ENCODE measurements around the gene PDIA3. TPM values are rescaled to one million over a fixed set of nuclear protein-coding genes. Genes with fewer than 3 reads are reported as not detected.
"Not testable (repeated sequence)": the region's sequence is repeated elsewhere in the genome, so short reads cannot be mapped to it uniquely, and the experiment has no call there.

The PDIA3 gene
- total RNA-seq, 2 donors from 2014 or later, result 578 to 589 TPM

DNA sequence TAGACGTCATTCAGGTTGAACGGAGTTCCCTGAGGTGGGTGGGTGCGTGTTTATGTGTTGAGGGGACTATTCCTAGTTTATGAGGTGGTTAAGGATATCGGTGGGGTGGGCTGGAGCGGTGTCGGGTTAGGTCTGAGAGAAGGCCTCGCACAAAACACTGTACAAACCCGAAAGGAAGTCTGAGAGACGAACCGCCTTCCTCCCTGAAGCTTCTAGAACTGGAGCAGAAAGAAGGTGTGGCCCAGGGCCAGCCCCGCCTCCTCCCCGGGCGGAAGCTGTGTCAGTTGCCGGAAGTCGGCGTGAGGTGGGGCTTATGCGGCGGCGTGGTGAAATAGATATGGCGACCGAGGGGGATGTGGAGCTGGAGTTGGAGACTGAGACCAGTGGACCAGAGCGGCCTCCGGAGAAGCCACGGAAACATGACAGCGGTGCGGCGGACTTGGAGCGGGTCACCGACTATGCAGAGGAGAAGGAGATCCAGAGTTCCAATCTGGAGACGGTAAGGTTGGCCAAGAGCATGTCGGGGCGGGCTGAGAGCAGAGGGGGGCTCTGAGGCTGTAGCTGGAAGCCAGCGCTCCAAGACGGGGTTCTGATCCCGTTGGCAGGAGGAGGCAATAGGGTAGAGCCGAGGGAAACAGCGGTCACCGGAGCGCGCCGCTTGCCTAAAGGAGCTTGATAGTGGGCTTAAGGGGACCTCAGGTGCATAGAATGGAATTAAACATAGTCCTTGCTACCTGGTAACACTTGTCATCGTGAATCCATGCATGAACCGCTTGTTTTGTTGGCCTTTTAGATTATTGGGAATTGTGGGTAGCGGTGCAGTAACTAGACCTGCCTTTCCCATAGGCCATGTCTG lies 54.3 kb downstream of the PDIA3 start, which contains the start of gene HYPK:
HYPK (plus strand) TSS at position 314 of the 856 bp plus-strand sequence; CDS start at position 338, 24 bp downstream.
- peaks cover 40% of the 10 kb centered on the region for H3K4me1 Mint-ChIP-seq
- Histone ChIP-seq H3K9me3 (ENCODE audit: control insufficient read depth, low read length) (no peaks in the 10 kb centered on the region), H3K4me3 (ENCODE audit: low read length) (peak within 1 kb of the TSS; percentile 93), H3K27me3 (ENCODE audit: control insufficient read depth, insufficient read depth, low read length, poor library complexity, severe bottlenecking) (no peaks in the 10 kb centered on the region), H3K4me1 (ENCODE audit: control insufficient read depth, insufficient read depth, low read length) (peaks cover 15% of the 10 kb centered on the region), H3K36me3 (ENCODE audit: control insufficient read depth, insufficient read depth, low read length) (peaks cover 62% of the 10 kb centered on the region), H3K9ac (ENCODE audit: extremely low read depth, low read length, poor library complexity, severe bottlenecking) (peak within 1 kb of the TSS; percentile 75), H3K27ac (ENCODE audit: low read depth, low read length) (peak within 1 kb of the TSS; percentile 47)
- peaks cover 45% of the 10 kb centered on the region for H3K36me3 Mint-ChIP-seq (ENCODE audit: low read depth)
- H3K27me3 Mint-ChIP-seq (ENCODE audit: insufficient read depth), result no peaks in the 10 kb centered on the region
- peak within 1 kb of the TSS; percentile 87 for H3K4me3 Mint-ChIP-seq
- DNase-seq, result peak; percentile 95
- peak within 1 kb of the TSS; percentile 98 for H3K27ac Mint-ChIP-seq
- TF ChIP-seq, protein P1, sequence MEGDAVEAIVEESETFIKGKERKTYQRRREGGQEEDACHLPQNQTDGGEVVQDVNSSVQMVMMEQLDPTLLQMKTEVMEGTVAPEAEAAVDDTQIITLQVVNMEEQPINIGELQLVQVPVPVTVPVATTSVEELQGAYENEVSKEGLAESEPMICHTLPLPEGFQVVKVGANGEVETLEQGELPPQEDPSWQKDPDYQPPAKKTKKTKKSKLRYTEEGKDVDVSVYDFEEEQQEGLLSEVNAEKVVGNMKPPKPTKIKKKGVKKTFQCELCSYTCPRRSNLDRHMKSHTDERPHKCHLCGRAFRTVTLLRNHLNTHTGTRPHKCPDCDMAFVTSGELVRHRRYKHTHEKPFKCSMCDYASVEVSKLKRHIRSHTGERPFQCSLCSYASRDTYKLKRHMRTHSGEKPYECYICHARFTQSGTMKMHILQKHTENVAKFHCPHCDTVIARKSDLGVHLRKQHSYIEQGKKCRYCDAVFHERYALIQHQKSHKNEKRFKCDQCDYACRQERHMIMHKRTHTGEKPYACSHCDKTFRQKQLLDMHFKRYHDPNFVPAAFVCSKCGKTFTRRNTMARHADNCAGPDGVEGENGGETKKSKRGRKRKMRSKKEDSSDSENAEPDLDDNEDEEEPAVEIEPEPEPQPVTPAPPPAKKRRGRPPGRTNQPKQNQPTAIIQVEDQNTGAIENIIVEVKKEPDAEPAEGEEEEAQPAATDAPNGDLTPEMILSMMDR (conservative IDR thresholded peaks at IDR 0.05), result no peak
- H3K9me3 Mint-ChIP-seq, result no peaks in the 10 kb centered on the region
- 7 to 10% methylated on average over 26 to 44 of the region's 44 CpGs for WGBS, 2 experiments (ENCODE audit: insufficient coverage in 1 of 2, insufficient read length in 1 of 2)

DNA sequence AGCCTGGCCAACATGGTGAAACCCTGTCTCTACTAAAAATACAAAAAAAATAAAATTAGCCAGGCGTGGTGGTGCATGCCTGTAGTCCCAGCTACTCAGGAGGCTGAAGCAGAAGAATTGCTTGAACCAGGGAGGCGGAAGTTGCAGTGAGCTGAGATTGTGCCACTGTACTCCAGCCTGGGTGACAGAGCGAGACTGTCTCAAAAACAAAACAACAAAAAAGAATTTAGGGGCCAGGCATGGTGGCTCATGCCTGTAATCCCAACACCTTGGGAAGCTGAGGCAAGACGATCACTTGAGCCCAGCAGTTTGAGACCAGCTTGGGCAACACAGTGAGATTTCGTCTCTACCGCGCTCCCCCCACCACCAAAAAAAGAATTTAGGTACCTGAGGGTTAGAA lies 56.4 kb downstream of the PDIA3 start:
- H3K27me3 ChIP-seq (ENCODE audit: control insufficient read depth, insufficient read depth, low read length, poor library complexity, severe bottlenecking); H3K9me3 ChIP-seq (ENCODE audit: control insufficient read depth, low read length); H3K27ac Mint-ChIP-seq; H3K9me3 Mint-ChIP-seq; H3K27me3 Mint-ChIP-seq (ENCODE audit: insufficient read depth); H3K27ac ChIP-seq (ENCODE audit: low read depth, low read length); H3K9ac ChIP-seq (ENCODE audit: extremely low read depth, low read length, poor library complexity, severe bottlenecking); H3K4me3 ChIP-seq (ENCODE audit: low read length); DNase-seq; H3K4me3 Mint-ChIP-seq: not testable (repeated sequence)
- WGBS, 2 experiments (ENCODE audit: insufficient coverage in 1 of 2, insufficient read length in 1 of 2), result 90 to 97% methylated on average over 4 to 5 of the region's 7 CpGs
- Histone ChIP-seq H3K4me1 (ENCODE audit: control insufficient read depth, insufficient read depth, low read length) (peaks cover 11% of the 10 kb centered on the region), H3K36me3 (ENCODE audit: control insufficient read depth, insufficient read depth, low read length) (peaks cover 63% of the 10 kb centered on the region)
- Mint-ChIP-seq H3K36me3 (ENCODE audit: low read depth) (peaks cover 49% of the 10 kb centered on the region), H3K4me1 (peaks cover 28% of the 10 kb centered on the region)

DNA sequence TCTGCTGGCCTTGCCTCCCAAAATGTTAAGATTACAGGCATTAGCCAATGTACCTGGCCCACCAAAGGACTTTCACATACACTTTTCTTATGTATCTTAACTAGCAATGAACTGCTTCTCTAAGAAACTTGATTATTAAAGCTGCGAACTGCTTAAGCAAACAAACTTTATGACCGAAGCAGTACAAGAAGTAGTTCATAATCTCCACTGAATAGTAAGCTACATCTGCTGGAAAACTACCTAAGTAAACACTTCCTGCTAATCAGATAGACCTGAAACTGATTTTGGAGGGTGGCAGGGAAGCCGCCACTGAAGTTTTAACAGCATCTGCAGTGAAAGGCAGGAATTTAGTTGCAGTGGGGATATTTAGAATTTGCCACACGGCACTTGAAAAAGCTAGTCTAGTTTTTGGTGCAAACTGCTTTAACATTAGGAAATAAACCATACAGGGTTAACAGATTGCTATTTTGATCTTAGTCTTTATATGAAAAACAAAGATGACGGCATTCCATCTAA lies 62.3 kb downstream of the PDIA3 start:
- no peak overlapping the region for H3K4me3 Mint-ChIP-seq
- H3K27me3 Mint-ChIP-seq (ENCODE audit: insufficient read depth), result no peaks in the 10 kb centered on the region
- H3K36me3 Mint-ChIP-seq (ENCODE audit: low read depth), result peaks cover 82% of the 10 kb centered on the region
- H3K9ac ChIP-seq (ENCODE audit: extremely low read depth, low read length, poor library complexity, severe bottlenecking), result no peak overlapping the region
- H3K4me1 Mint-ChIP-seq, result no peaks in the 10 kb centered on the region
- no peaks in the 10 kb centered on the region for H3K9me3 Mint-ChIP-seq
- no peaks in the 10 kb centered on the region for H3K27me3 ChIP-seq (ENCODE audit: control insufficient read depth, insufficient read depth, low read length, poor library complexity, severe bottlenecking)
- DNase-seq, result no peak
- no peak overlapping the region for H3K4me3 ChIP-seq (ENCODE audit: low read length)
- no peaks in the 10 kb centered on the region for H3K4me1 ChIP-seq (ENCODE audit: control insufficient read depth, insufficient read depth, low read length)
- TF ChIP-seq, protein P1 (conservative IDR thresholded peaks at IDR 0.05), result no peak
- peaks cover 80% of the 10 kb centered on the region for H3K36me3 ChIP-seq (ENCODE audit: control insufficient read depth, insufficient read depth, low read length)
- no peak overlapping the region for H3K27ac Mint-ChIP-seq
- 97 to 100% methylated on average over 4 to 5 of the region's 5 CpGs for WGBS, 2 experiments (ENCODE audit: insufficient coverage in 1 of 2, insufficient read length in 1 of 2)
- H3K27ac ChIP-seq (ENCODE audit: low read depth, low read length), result no peak overlapping the region
- no peaks in the 10 kb centered on the region for H3K9me3 ChIP-seq (ENCODE audit: control insufficient read depth, low read length)

Measured in endodermal cell (in vitro differentiated cells).